Activated naive CD8-positive, alpha-beta T cell treated with anti-CD3 and anti-CD28 coated beads for 36 hours (primary cell): ENCODE data around the gene DPF3. TPM values are rescaled to one million over a fixed set of nuclear protein-coding genes. Genes with fewer than 3 reads are reported as not detected.

ENCODE experiments used
- DNase-seq: peaks from one replicate; pipeline ENCODE4 v3.0.0; 2021
- H3K27ac Mint-ChIP-seq: one replicate; pipeline ENCODE4 v1.8.0; 2022; ENCODE audit warnings: mild to moderate bottlenecking, moderate library complexity, mixed read lengths
- H3K27me3 Mint-ChIP-seq: one replicate; pipeline ENCODE4 v1.8.0; 2022; ENCODE audit warnings: mild to moderate bottlenecking, mixed read lengths
- H3K36me3 Mint-ChIP-seq: one replicate; pipeline ENCODE4 v1.8.0; 2021; ENCODE audit warnings: mild to moderate bottlenecking, mixed read lengths
- H3K4me1 Mint-ChIP-seq: one replicate; pipeline ENCODE4 v1.8.0; 2021; ENCODE audit warnings: mixed read lengths
- H3K4me3 Mint-ChIP-seq: one replicate; pipeline ENCODE4 v1.8.0; 2022; ENCODE audit warnings: mild to moderate bottlenecking, moderate library complexity, mixed read lengths
- H3K9me3 Mint-ChIP-seq: one replicate; pipeline ENCODE4 v1.8.0; 2022; ENCODE audit warnings: mixed read lengths
- total RNA-seq, 2 experiments: library from RNA; stranded (reverse); gene quantifications; one replicate each; pipeline ENCODE4 v1.2.3, GENCODE V29; 2021

DPF3 gene
- total RNA-seq, 2 experiments from 2014 or later = 1.1 to 1.3 TPM

- no peak for DNase-seq
- H3K4me3 Mint-ChIP-seq = no peak overlapping the region
- H3K27ac Mint-ChIP-seq = no peak overlapping the region
- no peaks in the 10 kb centered on the region for H3K4me1 Mint-ChIP-seq
- no peaks in the 10 kb centered on the region for H3K27me3 Mint-ChIP-seq
- H3K9me3 Mint-ChIP-seq = no peaks in the 10 kb centered on the region
- no peaks in the 10 kb centered on the region for H3K36me3 Mint-ChIP-seq
Observed at GRCh38 chr14:72618424-72618823, 275.5 kb downstream of the DPF3 start.

GRCh38 chr14:72617391-72618031, 276.4 kb downstream of the DPF3 start:
- Mint-ChIP-seq H3K4me1 (no peaks in the 10 kb centered on the region), H3K36me3 (no peaks in the 10 kb centered on the region), H3K27me3 (no peaks in the 10 kb centered on the region), H3K9me3 (no peaks in the 10 kb centered on the region), H3K4me3 (no peak overlapping the region), H3K27ac (no peak overlapping the region)
- no peak for DNase-seq

GRCh38 chr14:72616811-72617210, 277.1 kb downstream of the DPF3 start:
- Mint-ChIP-seq H3K27me3 (no peaks in the 10 kb centered on the region), H3K9me3 (no peaks in the 10 kb centered on the region), H3K36me3 (no peaks in the 10 kb centered on the region), H3K4me3 (no peak overlapping the region), H3K27ac (no peak overlapping the region), H3K4me1 (no peaks in the 10 kb centered on the region)
- DNase-seq = no peak

GRCh38 chr14:72616294-72616693, 277.6 kb downstream of the DPF3 start:
- H3K4me1 Mint-ChIP-seq = no peaks in the 10 kb centered on the region
- H3K27me3 Mint-ChIP-seq = no peaks in the 10 kb centered on the region
- no peaks in the 10 kb centered on the region for H3K9me3 Mint-ChIP-seq
- H3K4me3 Mint-ChIP-seq = no peak overlapping the region
- no peak overlapping the region for H3K27ac Mint-ChIP-seq
- no peak for DNase-seq
- no peaks in the 10 kb centered on the region for H3K36me3 Mint-ChIP-seq

- H3K27ac Mint-ChIP-seq = no peak overlapping the region
- no peaks in the 10 kb centered on the region for H3K4me1 Mint-ChIP-seq
- DNase-seq = no peak
- no peaks in the 10 kb centered on the region for H3K27me3 Mint-ChIP-seq
- H3K9me3 Mint-ChIP-seq = no peaks in the 10 kb centered on the region
- H3K36me3 Mint-ChIP-seq = no peaks in the 10 kb centered on the region
- no peak overlapping the region for H3K4me3 Mint-ChIP-seq
Observed at GRCh38 chr14:72615451-72616121, 278.3 kb downstream of the DPF3 start.

- no peak for DNase-seq
- Mint-ChIP-seq H3K27me3 (no peaks in the 10 kb centered on the region), H3K9me3 (no peaks in the 10 kb centered on the region), H3K4me1 (no peaks in the 10 kb centered on the region), H3K36me3 (no peaks in the 10 kb centered on the region), H3K4me3 (no peak overlapping the region), H3K27ac (no peak overlapping the region)
Observed at GRCh38 chr14:72614891-72615415, 278.9 kb downstream of the DPF3 start.

GRCh38 chr14:72614365-72614764, 279.5 kb downstream of the DPF3 start:
- H3K4me3 Mint-ChIP-seq = no peak overlapping the region
- H3K27ac Mint-ChIP-seq = no peak overlapping the region
- H3K4me1 Mint-ChIP-seq = no peaks in the 10 kb centered on the region
- H3K9me3 Mint-ChIP-seq = no peaks in the 10 kb centered on the region
- DNase-seq = no peak
- no peaks in the 10 kb centered on the region for H3K27me3 Mint-ChIP-seq
- no peaks in the 10 kb centered on the region for H3K36me3 Mint-ChIP-seq

- H3K4me3 Mint-ChIP-seq = no peak overlapping the region
- H3K27ac Mint-ChIP-seq = no peak overlapping the region
- no peaks in the 10 kb centered on the region for H3K36me3 Mint-ChIP-seq
- H3K9me3 Mint-ChIP-seq = no peaks in the 10 kb centered on the region
- no peaks in the 10 kb centered on the region for H3K4me1 Mint-ChIP-seq
- no peak for DNase-seq
- H3K27me3 Mint-ChIP-seq = no peaks in the 10 kb centered on the region
Observed at GRCh38 chr14:72613975-72614319, 280.0 kb downstream of the DPF3 start.

GRCh38 chr14:72613231-72613974, 280.5 kb downstream of the DPF3 start:
- Mint-ChIP-seq H3K27ac (no peak overlapping the region), H3K9me3 (no peaks in the 10 kb centered on the region), H3K36me3 (no peaks in the 10 kb centered on the region), H3K4me1 (no peaks in the 10 kb centered on the region), H3K27me3 (no peaks in the 10 kb centered on the region), H3K4me3 (no peak overlapping the region)
- no peak for DNase-seq

GRCh38 chr14:72612041-72612440, 281.9 kb downstream of the DPF3 start:
- no peaks in the 10 kb centered on the region for H3K27me3 Mint-ChIP-seq
- DNase-seq = no peak
- no peak overlapping the region for H3K4me3 Mint-ChIP-seq
- H3K4me1 Mint-ChIP-seq = no peaks in the 10 kb centered on the region
- no peaks in the 10 kb centered on the region for H3K9me3 Mint-ChIP-seq
- H3K36me3 Mint-ChIP-seq = no peaks in the 10 kb centered on the region
- peak overlapping the region; percentile 34 for H3K27ac Mint-ChIP-seq

GRCh38 chr14:72611506-72611905, 282.4 kb downstream of the DPF3 start:
- Mint-ChIP-seq H3K9me3 (no peaks in the 10 kb centered on the region), H3K36me3 (no peaks in the 10 kb centered on the region), H3K27me3 (no peaks in the 10 kb centered on the region), H3K27ac (no peak overlapping the region), H3K4me1 (no peaks in the 10 kb centered on the region), H3K4me3 (no peak overlapping the region)
- DNase-seq = no peak

- Mint-ChIP-seq H3K4me3 (no peak overlapping the region), H3K4me1 (no peaks in the 10 kb centered on the region), H3K36me3 (no peaks in the 10 kb centered on the region), H3K9me3 (no peaks in the 10 kb centered on the region), H3K27ac (no peak overlapping the region), H3K27me3 (no peaks in the 10 kb centered on the region)
- DNase-seq = no peak
Observed at GRCh38 chr14:72610831-72611200, 283.1 kb downstream of the DPF3 start.

GRCh38 chr14:72610096-72610830, 283.6 kb downstream of the DPF3 start:
- H3K27me3 Mint-ChIP-seq = no peaks in the 10 kb centered on the region
- no peak overlapping the region for H3K27ac Mint-ChIP-seq
- H3K36me3 Mint-ChIP-seq = no peaks in the 10 kb centered on the region
- no peaks in the 10 kb centered on the region for H3K9me3 Mint-ChIP-seq
- H3K4me1 Mint-ChIP-seq = no peaks in the 10 kb centered on the region
- H3K4me3 Mint-ChIP-seq = no peak overlapping the region
- DNase-seq = no peak

GRCh38 chr14:72609205-72609916, 284.5 kb downstream of the DPF3 start:
- Mint-ChIP-seq H3K4me3 (no peak overlapping the region), H3K4me1 (no peaks in the 10 kb centered on the region)

More at GRCh38 chr14:72609205-72609916, 284.5 kb downstream of the DPF3 start:
- H3K36me3 Mint-ChIP-seq = no peaks in the 10 kb centered on the region
- H3K27ac Mint-ChIP-seq = no peak overlapping the region
- H3K27me3 Mint-ChIP-seq = no peaks in the 10 kb centered on the region
- no peaks in the 10 kb centered on the region for H3K9me3 Mint-ChIP-seq
- DNase-seq = no peak
